Left lobe of liver (tissue), 2 donors: ENCODE data around the gene PARP8. TPM values are rescaled to one million over a fixed set of nuclear protein-coding genes. Genes with fewer than 3 reads are reported as not detected.
"Not testable (repeated sequence)": the region's sequence is repeated elsewhere in the genome, so short reads cannot be mapped to it uniquely, and the experiment has no call there.

Source experiments
- ATAC-seq: fragments of 200-7000 bp; cut with Tn5 transposase; one replicate; pipeline ENCODE4 v1.9.1; 2020; ENCODE audit warnings: mild to moderate bottlenecking, moderate library complexity
- DNase-seq: peaks from one replicate; pipeline ENCODE4 v3.0.0-alpha.2; 2020; ENCODE audit warnings: low spot score
- total RNA-seq: library from RNA; stranded (reverse); gene quantifications from one replicate; pipeline ENCODE4 v1.2.1, GENCODE V29; 2021
- donor health status: DM: no; HTN: no; CAD: no; lungs with moderate emphysema.
- donor health status: DM: no; HTN: yes; CAD: no.

PARP8 gene
- total RNA-seq, 1 donor from 2014 or later: 5.2 TPM

DNA sequence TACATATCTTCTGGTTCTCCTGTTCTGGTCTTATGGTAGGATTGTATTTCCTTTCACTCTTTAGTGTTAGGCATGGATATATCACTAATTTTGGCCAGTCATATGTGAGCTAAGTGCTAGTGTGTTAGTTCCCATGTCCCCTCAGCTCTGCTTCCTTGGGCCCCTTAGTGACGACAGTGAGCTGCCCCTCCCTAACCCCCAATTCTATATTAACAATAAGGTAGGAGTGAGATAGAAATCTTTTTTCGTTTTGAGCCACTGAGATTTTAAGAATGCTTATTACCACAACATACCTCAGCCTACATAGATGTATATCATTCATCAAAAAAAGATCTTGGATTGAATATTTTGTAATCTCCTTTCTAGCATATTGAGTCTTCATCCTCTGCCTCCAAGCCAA is 100.5 kb downstream of the PARP8 start:
- no peak for ATAC-seq
- DNase-seq: no peak

DNA sequence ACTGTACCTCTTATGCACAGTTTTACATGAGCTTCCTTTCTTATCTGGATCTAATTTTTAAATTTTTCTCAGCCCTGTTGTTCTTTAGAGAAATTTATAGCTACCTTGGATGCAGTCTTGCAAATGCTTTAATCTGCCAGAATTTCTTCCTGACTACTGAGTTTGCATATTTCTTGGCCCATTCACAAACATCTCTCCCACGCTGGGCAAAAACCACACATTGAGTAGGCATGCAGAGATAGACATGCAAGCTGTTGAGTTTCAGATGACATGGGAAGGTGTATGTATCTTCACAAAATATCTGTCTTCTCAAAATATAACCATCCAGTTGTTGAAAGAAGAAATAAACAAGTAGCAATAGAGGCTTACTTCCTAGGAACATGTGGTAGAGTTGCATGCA is 101.2 kb downstream of the PARP8 start:
- no peak for DNase-seq
- ATAC-seq: no peak

DNA sequence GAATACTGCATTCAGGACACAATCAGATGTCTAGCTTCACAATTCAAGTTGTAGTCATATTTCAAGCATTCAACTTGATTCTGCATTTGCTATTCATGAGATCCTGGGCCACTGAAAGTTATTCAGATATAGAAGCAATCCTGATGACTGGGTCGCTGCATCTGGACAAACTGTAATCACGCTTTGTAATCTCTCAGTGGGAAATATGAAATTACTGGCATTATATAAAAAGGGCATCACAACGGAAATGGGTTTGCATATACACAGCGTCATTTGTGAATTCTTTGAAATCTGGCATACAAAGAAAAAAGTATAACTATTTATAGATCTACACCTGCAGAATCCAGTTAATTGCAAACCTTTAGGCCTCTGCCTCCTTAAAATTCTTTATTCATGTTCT is 102.2 kb downstream of the PARP8 start:
- DNase-seq: no peak
- ATAC-seq: no peak

DNA sequence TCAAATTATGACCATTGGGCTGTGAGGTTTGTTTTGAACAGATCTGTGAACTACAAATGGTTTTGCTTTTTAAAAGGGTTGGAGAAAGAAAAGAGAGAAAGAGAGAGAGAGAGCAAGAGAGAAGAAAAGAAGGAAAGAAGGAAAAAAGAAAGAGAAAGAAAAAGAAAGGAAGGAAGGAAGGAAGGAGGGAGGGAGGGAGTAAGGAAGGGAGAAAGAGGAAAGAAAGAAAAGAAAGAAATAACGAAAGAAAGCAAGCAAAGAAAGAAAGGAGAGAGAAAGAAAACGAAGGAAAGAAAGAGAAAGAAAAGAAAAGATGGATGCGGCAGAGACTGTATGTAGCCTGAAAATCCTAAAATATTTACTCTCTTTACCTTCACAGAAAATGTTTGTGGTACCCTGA is 104.0 kb downstream of the PARP8 start:
- no peak for ATAC-seq

DNA sequence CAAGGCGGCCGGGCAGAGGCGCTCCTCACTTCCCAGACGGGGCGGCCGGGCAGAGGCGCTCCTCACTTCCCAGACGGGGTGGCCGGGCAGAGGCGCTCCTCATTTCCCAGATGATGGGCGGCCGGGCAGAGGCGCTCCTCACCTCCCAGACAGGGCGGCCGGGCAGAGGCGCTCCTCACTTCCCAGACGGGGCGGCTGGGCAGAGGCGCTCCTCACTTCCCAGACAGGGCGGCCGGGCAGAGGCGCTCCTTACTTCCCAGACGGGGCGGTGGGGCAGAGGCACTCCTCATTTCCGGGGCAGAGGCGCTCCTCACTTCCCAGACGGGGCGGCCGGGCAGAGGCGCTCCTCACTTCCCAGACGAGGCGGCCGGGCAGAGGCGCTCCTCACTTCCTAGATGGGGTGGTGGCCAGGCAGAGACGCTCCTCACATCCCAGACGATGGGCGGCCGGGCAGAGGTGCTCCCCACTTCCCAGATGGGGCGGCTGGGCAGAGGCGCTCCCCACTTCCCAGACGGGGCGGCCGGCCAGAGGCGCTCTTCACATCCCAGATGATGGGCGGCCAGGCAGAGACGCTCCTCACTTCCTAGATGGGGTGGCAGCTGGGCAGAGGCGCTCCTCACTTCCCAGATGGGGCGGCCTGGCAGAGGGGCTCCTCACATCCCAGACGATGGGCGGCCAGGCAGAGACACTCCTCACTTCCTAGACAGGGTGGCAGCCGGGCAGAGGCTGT is 108.2 kb downstream of the PARP8 start:
- DNase-seq, ATAC-seq: not testable (repeated sequence)

More for the DNA sequence above, 104.0 kb downstream of the PARP8 start:
- DNase-seq: no peak

DNA sequence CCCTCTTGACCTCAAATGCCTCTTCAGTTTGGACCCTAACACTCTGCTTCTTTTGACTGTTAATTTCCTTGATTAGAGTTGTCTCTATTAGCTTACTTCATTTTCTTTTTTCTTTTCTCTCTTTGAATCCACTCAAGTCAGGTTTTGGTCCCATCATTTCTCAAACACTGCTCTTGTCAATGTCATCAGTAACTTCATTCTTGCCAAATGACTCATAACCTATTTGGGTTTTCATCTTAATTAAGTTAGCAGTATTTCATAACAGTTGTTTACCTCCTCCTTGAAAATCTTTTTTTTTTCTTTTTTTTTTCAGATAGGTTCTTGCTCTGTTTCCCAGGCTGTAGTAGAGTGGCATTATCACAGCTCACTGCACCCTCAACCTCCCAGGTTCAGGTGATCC is 119.6 kb downstream of the PARP8 start:
- DNase-seq (no peak), ATAC-seq (no peak)

DNA sequence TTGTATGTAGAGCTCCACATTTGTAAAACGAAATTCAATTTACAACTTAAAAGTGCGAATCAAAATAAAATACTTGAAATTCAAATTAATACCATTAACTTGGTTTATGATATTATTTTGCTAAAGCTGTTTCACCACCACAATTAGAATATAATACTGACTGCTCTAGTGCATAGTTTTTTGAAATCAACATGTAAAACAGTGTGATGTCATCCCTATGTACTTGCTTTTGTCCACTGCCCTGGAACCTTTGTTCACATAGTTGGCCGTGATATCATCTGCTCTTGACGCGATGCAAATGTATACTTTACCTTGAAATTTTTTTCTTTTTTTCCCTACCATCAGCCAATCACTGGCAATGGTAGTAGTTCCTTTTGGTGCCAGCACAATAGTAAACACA is 125.4 kb downstream of the PARP8 start:
- DNase-seq (no peak), ATAC-seq (no peak)

DNA sequence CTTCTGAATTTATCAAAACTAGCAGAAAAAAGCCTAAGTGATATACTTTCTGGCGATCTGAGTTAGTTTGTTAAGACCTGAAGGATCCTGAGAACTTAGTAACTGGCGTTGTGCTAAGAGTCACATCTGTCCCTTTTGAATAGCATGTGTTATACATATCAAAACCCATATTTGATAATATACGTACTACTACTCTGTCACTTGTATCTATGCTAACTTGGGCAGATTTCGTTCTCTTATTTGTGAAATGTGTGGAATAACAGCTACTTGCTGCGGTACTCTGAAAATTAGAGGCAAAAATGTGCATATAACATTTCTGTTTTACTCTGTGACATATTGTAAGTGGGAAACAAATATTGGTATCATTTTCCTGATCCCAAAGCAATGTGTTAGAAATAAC is 126.4 kb downstream of the PARP8 start:
- no peak for ATAC-seq
- no peak for DNase-seq

DNA sequence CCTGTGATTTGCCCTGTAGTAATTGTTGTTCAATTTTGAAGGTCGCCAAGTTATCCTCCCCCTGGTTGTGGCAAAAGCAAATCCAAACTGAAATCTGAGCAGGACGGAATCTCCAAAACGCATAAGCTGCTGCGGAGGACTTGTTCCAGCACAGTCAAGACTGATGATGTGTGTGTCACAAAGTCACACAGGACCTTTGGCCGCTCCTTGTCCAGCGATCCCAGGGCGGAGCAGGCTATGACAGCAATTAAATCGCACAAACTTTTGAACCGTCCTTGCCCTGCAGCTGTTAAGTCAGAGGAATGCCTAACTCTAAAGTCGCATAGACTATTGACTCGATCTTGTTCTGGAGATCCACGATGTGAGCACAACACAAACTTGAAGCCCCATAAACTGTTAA is 128.4 kb downstream of the PARP8 start:
- DNase-seq: no peak
- ATAC-seq: no peak

DNA sequence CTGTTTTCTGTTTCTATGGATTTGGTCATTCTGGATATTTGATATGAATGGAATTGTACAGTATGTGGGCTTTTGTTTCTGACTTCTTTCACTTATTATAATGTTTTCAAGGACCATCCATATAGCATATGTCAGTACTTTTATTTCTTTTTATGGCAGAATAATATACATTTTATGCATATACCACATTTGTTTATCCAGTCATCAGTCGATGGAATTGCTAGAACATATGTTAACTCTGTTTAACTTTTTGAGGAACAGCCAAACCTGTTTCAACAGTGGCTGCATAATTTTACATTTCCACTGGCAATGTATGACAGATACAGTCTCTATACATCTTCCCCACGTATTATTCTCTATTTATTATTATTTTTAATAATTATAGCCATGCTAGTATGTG is 131.6 kb downstream of the PARP8 start:
- DNase-seq: no peak
- no peak for ATAC-seq

DNA sequence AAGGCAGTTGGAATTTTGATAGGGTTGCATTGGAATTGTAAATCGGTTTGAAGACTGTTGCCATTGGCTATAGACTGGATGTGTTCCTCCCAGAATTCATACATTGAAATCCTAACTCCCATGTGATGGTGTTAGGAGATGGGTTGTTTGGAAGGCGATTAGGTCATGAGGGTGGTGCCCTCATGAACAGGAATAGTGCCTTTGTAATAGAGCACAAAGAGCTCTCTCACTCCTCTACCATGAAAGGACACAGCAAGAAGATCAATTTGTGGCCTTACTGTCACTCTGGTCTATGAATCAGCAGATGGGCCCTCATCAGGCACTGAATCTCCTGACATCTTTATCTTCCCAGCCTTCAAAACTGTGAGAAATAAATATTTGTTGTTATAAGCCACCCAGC is 133.2 kb downstream of the PARP8 start:
- DNase-seq: no peak
- no peak for ATAC-seq

DNA sequence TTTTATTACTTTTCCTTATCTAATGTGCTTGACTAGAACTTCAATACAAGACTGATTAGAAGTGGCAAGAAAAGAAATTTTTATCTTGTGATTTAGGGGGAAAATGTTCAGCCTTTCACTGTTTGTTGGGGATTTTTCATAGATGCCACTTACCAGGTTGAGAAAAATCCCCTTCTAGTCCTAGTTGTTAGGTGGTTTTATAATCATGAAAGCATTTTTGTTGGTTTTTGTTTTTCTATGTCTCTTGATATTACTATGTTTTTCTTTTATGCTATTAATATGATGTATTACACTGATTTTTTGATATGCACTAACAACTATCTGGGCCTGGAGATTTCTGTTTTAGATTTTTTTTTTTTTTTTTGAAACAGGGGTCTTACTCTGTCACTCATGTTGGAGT is 134.0 kb downstream of the PARP8 start:
- ATAC-seq (no peak), DNase-seq (no peak)

DNA sequence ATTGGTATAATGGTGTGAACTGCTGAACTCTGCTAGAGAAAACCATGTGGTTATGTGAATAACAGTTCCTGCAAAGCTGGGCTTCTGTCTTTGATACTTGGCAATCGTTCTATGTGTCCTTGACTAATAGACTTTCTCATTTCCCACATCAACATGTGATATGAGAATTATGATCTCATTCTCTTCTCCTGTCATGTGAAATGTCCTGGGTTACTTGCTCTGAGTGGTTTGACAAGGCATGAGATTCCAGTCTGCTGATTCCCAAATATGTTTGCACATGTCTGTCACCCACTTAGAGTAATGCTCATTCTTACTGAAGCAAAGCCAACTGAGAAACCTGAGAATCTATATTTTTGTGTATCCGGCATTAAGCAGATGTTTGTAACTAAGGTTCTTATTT is 141.2 kb downstream of the PARP8 start:
- no peak for DNase-seq

DNA sequence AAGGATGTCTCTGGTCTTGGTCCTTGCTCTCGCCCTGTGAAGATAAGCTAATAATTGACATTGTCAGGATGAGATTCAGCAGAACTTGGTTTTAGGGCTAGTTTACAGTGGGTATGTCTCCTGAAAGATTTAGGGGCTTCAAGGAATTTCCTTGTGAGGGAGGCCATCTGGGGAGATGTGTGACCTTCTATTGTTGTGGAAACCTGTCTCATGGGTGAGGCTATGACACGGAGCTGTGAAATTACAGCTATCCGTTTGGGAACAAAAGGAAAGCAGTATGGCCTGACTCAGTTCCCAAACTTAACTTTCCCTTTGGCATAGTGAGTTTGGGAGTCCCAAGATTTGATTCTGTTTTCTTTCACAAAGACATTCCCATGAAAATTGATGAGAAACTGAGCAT is 142.0 kb downstream of the PARP8 start:
- no peak for DNase-seq

More for the DNA sequence above, 141.2 kb downstream of the PARP8 start:
- ATAC-seq: no peak

DNA sequence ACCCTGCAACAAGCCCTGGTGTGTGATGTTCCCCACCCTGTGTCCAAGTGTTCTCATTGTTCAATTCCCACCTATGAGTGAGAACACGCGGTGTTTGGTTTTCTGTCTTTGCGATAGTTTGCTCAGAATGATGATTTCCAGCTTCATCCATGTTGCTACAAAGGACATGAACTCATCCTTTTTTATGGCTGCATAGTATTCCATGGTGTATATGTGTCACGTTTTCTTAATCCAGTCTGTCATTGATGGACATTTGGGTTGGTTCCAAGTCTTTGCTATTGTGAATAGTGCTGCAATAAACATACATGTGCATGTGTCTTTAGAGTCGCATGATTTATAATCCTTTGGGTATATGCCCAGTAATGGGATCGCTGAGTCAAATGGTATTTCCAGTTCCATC is 145.3 kb downstream of the PARP8 start:
- ATAC-seq, DNase-seq: not testable (repeated sequence)

More for the DNA sequence above, 142.0 kb downstream of the PARP8 start:
- ATAC-seq: no peak

DNA sequence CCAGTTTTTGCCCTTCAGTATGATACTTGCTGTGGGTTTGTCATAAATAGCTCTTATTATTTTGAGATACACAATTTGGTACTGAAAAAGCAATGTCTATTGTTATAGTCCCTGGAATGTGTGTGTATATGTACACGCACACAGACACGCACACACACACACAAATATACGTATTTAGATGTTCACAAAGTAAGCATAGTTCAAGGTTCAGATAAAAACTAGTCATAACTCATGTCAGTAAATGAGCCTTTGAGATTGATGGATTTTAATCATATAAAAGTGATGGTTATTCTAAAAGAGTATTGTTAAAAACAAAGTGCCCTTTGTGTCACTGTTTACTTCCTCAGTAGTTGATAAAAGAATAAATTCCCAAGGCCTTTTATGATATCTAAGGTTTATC is 147.3 kb downstream of the PARP8 start:
- ATAC-seq (no peak), DNase-seq (no peak)

DNA sequence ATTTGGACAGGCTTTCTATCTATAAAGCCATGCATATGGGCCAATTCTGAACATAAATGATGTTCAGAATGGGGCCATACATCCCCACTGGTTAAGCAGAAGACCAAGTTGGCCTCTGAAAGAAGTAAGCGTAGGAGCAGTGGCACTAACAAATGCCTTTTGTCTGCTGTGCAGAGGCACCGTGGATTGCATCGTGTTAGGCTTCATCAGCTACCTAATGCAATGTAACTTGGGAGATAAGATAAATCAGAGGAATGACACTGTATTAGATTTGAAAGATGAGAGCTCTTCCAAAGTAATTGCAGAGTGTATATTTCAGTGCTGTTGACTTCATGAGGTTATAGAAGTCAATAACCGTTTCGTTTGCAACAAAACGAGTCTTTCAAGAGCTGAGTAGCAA is 148.1 kb downstream of the PARP8 start:
- ATAC-seq (no peak), DNase-seq (no peak)

DNA sequence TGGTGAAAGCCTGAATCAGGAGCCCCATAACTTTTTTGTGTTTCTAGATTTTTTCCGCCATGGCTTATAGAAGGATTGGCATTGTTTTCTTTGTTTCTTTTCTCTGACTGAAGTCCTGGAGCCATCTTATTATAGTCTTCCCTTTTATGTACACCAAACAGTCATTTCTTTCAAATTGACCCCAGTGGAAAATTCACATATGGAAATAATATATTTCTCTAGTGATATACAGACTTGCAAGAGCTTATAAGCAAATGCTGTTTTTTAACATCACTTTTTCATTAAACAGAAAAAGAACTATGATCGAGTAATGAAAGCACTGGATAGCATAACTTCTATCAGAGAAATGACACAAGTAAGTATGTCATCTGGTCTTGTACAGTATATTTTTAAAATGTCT is 155.6 kb downstream of the PARP8 start:
- no peak for ATAC-seq
- no peak for DNase-seq

DNA sequence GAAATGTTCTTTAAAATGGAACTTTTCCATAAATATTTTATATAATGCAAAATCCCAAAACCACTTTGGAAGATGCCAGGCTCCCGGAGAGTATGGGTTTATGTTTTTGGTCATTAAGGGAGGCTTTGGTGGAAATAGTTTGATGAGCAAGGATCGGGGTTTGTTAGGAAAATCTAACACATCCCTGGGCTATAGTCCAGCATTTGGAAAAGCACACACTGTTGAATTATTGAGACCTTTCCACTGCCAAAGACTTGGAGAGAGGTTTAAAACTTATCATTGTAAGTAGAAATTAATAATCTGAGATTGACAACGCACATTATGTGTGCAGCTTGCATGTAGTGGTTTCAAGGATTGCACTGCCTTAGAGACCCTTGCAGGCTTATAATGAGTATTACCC is 156.3 kb downstream of the PARP8 start:
- DNase-seq (no peak), ATAC-seq (no peak)

DNA sequence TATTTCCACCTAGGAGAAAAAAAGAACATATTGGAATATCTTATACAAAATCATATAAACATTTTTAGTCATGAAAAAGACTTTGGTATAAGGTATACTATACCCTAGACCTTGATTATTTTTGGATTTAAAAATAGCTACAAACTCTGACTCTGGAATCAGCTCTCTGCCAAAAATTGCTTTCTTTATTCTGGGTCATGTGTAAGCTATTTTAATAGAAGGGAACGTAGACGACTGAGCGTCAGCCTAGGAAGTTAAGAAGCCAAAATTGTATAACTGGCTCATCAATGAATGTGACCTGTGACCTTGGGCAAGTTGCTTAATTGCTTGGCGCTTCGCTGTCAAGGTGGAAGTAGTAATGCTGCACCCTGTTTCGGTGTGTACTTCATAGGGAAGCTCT is 157.1 kb downstream of the PARP8 start:
- ATAC-seq (no peak), DNase-seq (no peak)

DNA sequence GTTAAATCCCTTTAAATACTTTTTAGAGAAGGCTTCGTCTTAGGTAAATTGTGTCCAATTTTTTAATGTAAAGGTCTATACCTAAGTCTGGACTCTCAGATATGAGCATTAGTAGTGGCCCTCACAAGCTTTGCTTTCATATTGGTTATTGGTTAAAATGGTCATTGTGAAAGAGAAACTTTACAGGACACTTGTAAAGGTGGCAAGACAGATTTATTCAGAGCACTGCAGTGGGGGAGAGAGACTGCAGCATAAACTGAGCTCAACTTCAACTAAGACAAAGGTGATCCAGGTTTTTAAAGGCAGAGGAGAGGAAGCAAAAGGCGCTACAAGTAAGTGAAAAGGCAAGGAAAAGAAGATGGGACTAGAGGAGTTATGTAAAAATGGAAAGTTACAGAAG is 157.7 kb downstream of the PARP8 start:
- DNase-seq: no peak

DNA sequence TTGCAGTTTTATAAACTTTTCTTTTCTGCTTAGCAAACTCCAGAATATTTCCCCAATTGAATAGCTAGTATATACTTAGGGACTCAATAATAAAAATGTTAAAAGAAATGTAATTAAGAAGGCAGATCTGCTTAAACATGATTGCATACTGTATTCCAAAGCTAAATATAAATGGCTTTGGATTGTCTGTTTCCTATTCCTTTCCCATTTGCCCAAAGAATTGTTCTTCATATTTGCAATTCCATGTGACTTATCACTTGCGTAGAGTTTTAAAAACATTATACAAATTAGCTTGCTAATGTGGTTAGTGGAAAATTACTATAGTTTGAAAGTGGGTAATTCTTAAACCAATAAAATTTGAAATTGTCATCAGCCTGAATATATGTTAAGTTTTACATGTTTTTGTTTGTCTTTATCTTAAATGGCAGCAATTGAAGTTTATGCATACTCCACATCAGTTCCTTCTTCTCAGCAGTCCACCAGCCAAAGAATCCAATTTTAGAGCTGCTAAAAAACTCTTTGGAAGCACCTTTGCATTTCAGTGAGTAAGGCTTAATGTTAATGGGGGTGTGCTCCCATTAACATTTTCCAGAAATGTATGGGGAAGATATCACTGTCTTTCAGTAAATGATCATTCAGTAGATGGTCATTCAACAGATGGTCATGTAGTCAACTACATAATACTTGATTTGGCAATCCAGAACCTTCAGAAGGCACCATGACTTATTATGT is 161.2 kb downstream of the PARP8 start:
- DNase-seq (no peak), ATAC-seq (no peak)

More for the DNA sequence above, 157.7 kb downstream of the PARP8 start:
- no peak for ATAC-seq

DNA sequence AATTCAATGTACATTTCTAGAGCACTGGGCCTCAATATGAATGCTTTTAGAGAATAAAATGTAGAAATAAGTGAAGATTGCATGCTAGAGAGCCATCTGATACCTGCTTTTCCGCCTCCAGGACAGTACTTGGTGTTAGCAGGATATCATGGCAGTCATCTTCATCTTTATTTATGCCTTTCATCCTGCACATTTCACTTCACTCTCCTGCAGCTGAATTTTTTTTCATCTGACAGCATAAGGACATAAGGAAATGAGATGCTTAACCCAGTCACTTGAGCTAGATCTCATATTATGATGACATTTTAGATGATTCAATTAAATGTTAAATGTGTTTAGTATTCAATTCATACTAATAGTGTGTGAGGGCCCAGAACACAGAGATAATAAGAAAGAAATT is 162.6 kb downstream of the PARP8 start:
- DNase-seq (no peak), ATAC-seq (no peak)
